Activated effector memory CD4-positive, alpha-beta T cell treated with Interleukin-2 at 50 U/mL for 16 hours (primary cell): ENCODE measurements around the gene USP48.
"Not testable (repeated sequence)": the region's sequence is repeated elsewhere in the genome, so short reads cannot be mapped to it uniquely, and the experiment has no call there.

ENCODE experiments used
- DNase-seq: peaks from one replicate; pipeline ENCODE4 v3.0.0-alpha.2; 2020

The USP48 gene

GRCh38 chr1:21691739-21692138 is 91.2 kb downstream of the USP48 start:
- DNase-seq, result no peak

GRCh38 chr1:21689661-21690372 is 93.1 kb downstream of the USP48 start:
- no peak for DNase-seq

- DNase-seq, result no peak
Observed at GRCh38 chr1:21687081-21687529, 95.8 kb downstream of the USP48 start.

GRCh38 chr1:21685946-21686678 is 96.8 kb downstream of the USP48 start:
- DNase-seq, result no peak

- no peak for DNase-seq
Observed at GRCh38 chr1:21681426-21681825, 101.5 kb downstream of the USP48 start.

- DNase-seq, result no peak
Observed at GRCh38 chr1:21680918-21681317, 102.0 kb downstream of the USP48 start.

- no peak for DNase-seq
Observed at GRCh38 chr1:21680381-21680780, 102.6 kb downstream of the USP48 start.

GRCh38 chr1:21677168-21677567 is 105.8 kb downstream of the USP48 start:
- no peak for DNase-seq

GRCh38 chr1:21674957-21675356 is 108.0 kb downstream of the USP48 start:
- no peak for DNase-seq

- not testable (repeated sequence) for DNase-seq
Observed at GRCh38 chr1:21673853-21674252, 109.1 kb downstream of the USP48 start.

- DNase-seq, result no peak
Observed at GRCh38 chr1:21673277-21673780, 109.6 kb downstream of the USP48 start.

GRCh38 chr1:21672478-21673276 is 110.3 kb downstream of the USP48 start:
- DNase-seq, result no peak

GRCh38 chr1:21671915-21672314 is 111.0 kb downstream of the USP48 start:
- DNase-seq, result no peak

- no peak for DNase-seq
Observed at GRCh38 chr1:21670956-21671902, 111.7 kb downstream of the USP48 start.

- no peak for DNase-seq
Observed at GRCh38 chr1:21670059-21670881, 112.7 kb downstream of the USP48 start.

- no peak for DNase-seq
Observed at GRCh38 chr1:21669258-21670058, 113.5 kb downstream of the USP48 start, which contains the start of gene RAP1GAP. TSS of gene RAP1GAP (minus strand) at chr1:21669357. CDS start at chr1:21620032, 49,325 bp downstream.

GRCh38 chr1:21668951-21669257 is 114.0 kb downstream of the USP48 start:
- no peak for DNase-seq

GRCh38 chr1:21668232-21668950 is 114.6 kb downstream of the USP48 start:
- DNase-seq, result no peak

- no peak for DNase-seq
Observed at GRCh38 chr1:21667348-21668231, 115.4 kb downstream of the USP48 start.
